Neural cell (in vitro differentiated cells): ENCODE results near the gene CTNNA2.

Experiments used
- EZH2 ChIP-seq: fragments of 200-600, 300-800 bp; shearing (Covaris generic), sonication (generic); IDR thresholded peaks from 2 replicates; pipeline ENCODE4 v1.6.1; 2014; ENCODE audit warnings: antibody characterized with exemption, low read length, borderline replicate concordance, mild to moderate bottlenecking; ENCODE audit not compliant: insufficient read depth, poor library complexity, severe bottlenecking
- POLR2AphosphoS5 ChIP-seq: IDR thresholded peaks from 2 replicates; pipeline ENCODE4 v1.6.1; 2012
- TAF1 ChIP-seq: IDR thresholded peaks from 2 replicates; pipeline ENCODE4 v1.6.1; 2012; ENCODE audit warnings: low read depth
- TF ChIP-seq, protein P1 (sequence below): fragments of 450-650 bp; IDR thresholded peaks from 2 replicates; pipeline ENCODE4 v1.5.1; 2014; ENCODE audit warnings: antibody characterized with exemption, mild to moderate bottlenecking, moderate library complexity; ENCODE audit not compliant: poor library complexity, severe bottlenecking

GRCh38 chr2:80291656-80292055, 778.8 kb downstream of the CTNNA2 start:
- TF ChIP-seq, protein P1, sequence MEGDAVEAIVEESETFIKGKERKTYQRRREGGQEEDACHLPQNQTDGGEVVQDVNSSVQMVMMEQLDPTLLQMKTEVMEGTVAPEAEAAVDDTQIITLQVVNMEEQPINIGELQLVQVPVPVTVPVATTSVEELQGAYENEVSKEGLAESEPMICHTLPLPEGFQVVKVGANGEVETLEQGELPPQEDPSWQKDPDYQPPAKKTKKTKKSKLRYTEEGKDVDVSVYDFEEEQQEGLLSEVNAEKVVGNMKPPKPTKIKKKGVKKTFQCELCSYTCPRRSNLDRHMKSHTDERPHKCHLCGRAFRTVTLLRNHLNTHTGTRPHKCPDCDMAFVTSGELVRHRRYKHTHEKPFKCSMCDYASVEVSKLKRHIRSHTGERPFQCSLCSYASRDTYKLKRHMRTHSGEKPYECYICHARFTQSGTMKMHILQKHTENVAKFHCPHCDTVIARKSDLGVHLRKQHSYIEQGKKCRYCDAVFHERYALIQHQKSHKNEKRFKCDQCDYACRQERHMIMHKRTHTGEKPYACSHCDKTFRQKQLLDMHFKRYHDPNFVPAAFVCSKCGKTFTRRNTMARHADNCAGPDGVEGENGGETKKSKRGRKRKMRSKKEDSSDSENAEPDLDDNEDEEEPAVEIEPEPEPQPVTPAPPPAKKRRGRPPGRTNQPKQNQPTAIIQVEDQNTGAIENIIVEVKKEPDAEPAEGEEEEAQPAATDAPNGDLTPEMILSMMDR: no peak
- TF ChIP-seq TAF1 (no peak), POLR2AphosphoS5 (no peak), EZH2 (no peak)
